ENCODE measurements around the gene CEMP1. TPM values are rescaled to one million over a fixed set of nuclear protein-coding genes. Genes with fewer than 3 reads are reported as not detected.
A peak's percentile ranks its signal among the peaks of the same experiment; 100 is the strongest.

CEMP1 gene
- total and polyA plus RNA-seq, 2 donors (not counting 1 experiment from before 2014, with no cell fraction given) = 0.66 to 2.3 TPM

GRCh38 chr16:2529061-2529931 lies 1.9 kb downstream of the CEMP1 start:
- no peak overlapping the region for H3K9ac ChIP-seq (ENCODE audit: low read length)
- no peak overlapping the region for H3K27ac ChIP-seq (ENCODE audit: low read length in 2 of 2)
- Mint-ChIP-seq H3K4me3 (peak overlapping the region; percentile 16), H3K9me3 (ENCODE audit: insufficient read depth) (no peaks in the 10 kb centered on the region), H3K4me1 (peaks cover 23% of the 10 kb centered on the region), H3K27ac (no peak overlapping the region), H3K27me3 (no peaks in the 10 kb centered on the region)
- H3K9me3 ChIP-seq (ENCODE audit: control extremely low read depth in 1 of 3, control insufficient read depth in 2 of 3, insufficient read depth in 1 of 3, low read length in 2 of 3) = no peaks in the 10 kb centered on the region
- CTCF ChIA-PET = no interaction called here
- no peak for ATAC-seq (ENCODE audit: low read depth)
- POLR2A ChIA-PET = interaction anchor here (1.1 kb wide), 1 partner anchor 9 kb away, joined by 3 read pairs; no protein-coding TSS in a partner anchor
- DNase-seq = no peak
- peaks cover 16% of the 10 kb centered on the region for H4K20me1 ChIP-seq (ENCODE audit: control insufficient read depth, insufficient read depth, low read length, poor library complexity, severe bottlenecking)
- peaks cover 48% of the 10 kb centered on the region for H3K79me2 ChIP-seq (ENCODE audit: control insufficient read depth, insufficient read depth, low read length)
- no peak overlapping the region for H2AFZ ChIP-seq (ENCODE audit: insufficient read depth, low read depth, low read length, poor library complexity, severe bottlenecking)
- 93% methylated on average over 30 of the region's 32 CpGs for WGBS (ENCODE audit: insufficient coverage)
- H3K4me1 ChIP-seq (ENCODE audit: control insufficient read depth in 2 of 2, insufficient read depth in 2 of 2, low read length in 2 of 2) = peaks cover 8 to 24% of the 10 kb centered on the region in 2 donors
- TF ChIP-seq EZH2 (IDR thresholded peaks at IDR 0.05; ENCODE audit: borderline replicate concordance, insufficient read depth, low read depth, low read length, poor library complexity, severe bottlenecking) = no peak
- no peak for TF ChIP-seq CTCF (IDR thresholded peaks at IDR 0.05)
- intact Hi-C loops (cut with micrococcal nuclease) = no loop called here
- H3K36me3 ChIP-seq (replicated peaks in 1 of 2; ENCODE audit: control extremely low read depth in 1 of 2, control insufficient read depth in 1 of 2, extremely low read depth in 1 of 2, insufficient read depth in 2 of 2, low read length in 1 of 2) = peaks cover 0 to 49% of the 10 kb centered on the region in 2 experiments
- no peak overlapping the region for H3K4me2 ChIP-seq (replicated peaks; ENCODE audit: low read depth, low read length, poor library complexity, severe bottlenecking)
- H3K27me3 ChIP-seq (replicated peaks in 1 of 4; ENCODE audit: control extremely low read depth in 1 of 4, control insufficient read depth in 3 of 4, insufficient read depth in 4 of 4, low read length in 3 of 4) = no peaks in the 10 kb centered on the region
- no peak overlapping the region for H3K4me3 ChIP-seq (ENCODE audit: control extremely low read depth in 1 of 5, extremely low read depth in 1 of 5, insufficient read depth in 1 of 5, low read depth in 2 of 5, low read length in 4 of 5)
